Amniotic epithelial cell (primary cell): ENCODE results near the gene IRX2.

ENCODE experiments used
- DNase-seq: peaks from one replicate; pipeline ENCODE4 v3.0.0-alpha.2; 2010; ENCODE audit warnings: low read depth

The IRX2 gene

GRCh38 chr5:2718115-2718514 lies 33.4 kb downstream of the IRX2 start:
- DNase-seq: no peak

- DNase-seq: no peak
Observed at GRCh38 chr5:2715856-2716255, 35.6 kb downstream of the IRX2 start.

GRCh38 chr5:2714805-2715204 lies 36.7 kb downstream of the IRX2 start:
- no peak for DNase-seq

- DNase-seq: no peak
Observed at GRCh38 chr5:2714026-2714425, 37.5 kb downstream of the IRX2 start.

GRCh38 chr5:2711446-2712425 lies 39.7 kb downstream of the IRX2 start:
- no peak for DNase-seq

- DNase-seq: no peak
Observed at GRCh38 chr5:2710910-2711309, 40.6 kb downstream of the IRX2 start.

- no peak for DNase-seq
Observed at GRCh38 chr5:2709976-2710689, 41.3 kb downstream of the IRX2 start.

GRCh38 chr5:2708751-2709150 lies 42.7 kb downstream of the IRX2 start:
- no peak for DNase-seq

GRCh38 chr5:2708132-2708531 lies 43.3 kb downstream of the IRX2 start:
- DNase-seq: no peak

- no peak for DNase-seq
Observed at GRCh38 chr5:2705861-2706260, 45.6 kb downstream of the IRX2 start.

- no peak for DNase-seq
Observed at GRCh38 chr5:2704806-2705645, 46.5 kb downstream of the IRX2 start.

GRCh38 chr5:2704111-2704510 lies 47.4 kb downstream of the IRX2 start:
- DNase-seq: no peak

- no peak for DNase-seq
Observed at GRCh38 chr5:2703615-2704014, 47.9 kb downstream of the IRX2 start.

- DNase-seq: no peak
Observed at GRCh38 chr5:2703041-2703440, 48.4 kb downstream of the IRX2 start.

GRCh38 chr5:2702096-2702879 lies 49.2 kb downstream of the IRX2 start:
- no peak for DNase-seq

GRCh38 chr5:2701592-2701991 lies 49.9 kb downstream of the IRX2 start:
- no peak for DNase-seq

GRCh38 chr5:2700876-2701275 lies 50.6 kb downstream of the IRX2 start:
- DNase-seq: no peak

- no peak for DNase-seq
Observed at GRCh38 chr5:2699686-2700085, 51.8 kb downstream of the IRX2 start.

GRCh38 chr5:2699231-2699630 lies 52.2 kb downstream of the IRX2 start:
- no peak for DNase-seq

- no peak for DNase-seq
Observed at GRCh38 chr5:2698581-2698980, 52.9 kb downstream of the IRX2 start.

- DNase-seq: no peak
Observed at GRCh38 chr5:2697446-2698200, 53.9 kb downstream of the IRX2 start.
